Measurements from ENCODE around the gene RGN. TPM values are rescaled to one million over a fixed set of nuclear protein-coding genes. Genes with fewer than 3 reads are reported as not detected.

RGN gene
- total RNA-seq, 1 donor from 2014 or later = 8.0 TPM

DNA sequence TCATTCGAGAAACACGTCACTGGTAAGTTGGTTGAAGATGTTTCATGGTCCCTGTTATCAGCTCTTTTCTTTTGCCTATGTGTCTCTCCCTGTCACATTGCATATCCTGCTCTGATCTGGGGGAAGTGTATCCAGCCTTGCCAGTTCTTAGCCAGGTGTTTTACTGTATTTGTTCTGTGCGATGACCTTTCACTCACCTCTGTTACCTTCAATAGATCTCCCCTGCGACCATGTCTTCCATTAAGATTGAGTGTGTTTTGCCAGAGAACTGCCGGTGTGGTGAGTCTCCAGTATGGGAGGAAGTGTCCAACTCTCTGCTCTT lies 2.6 kb downstream of the RGN start:
- Mint-ChIP-seq H3K4me3 (ENCODE audit: low read depth) (peak overlapping the region; percentile 12), H3K36me3 (ENCODE audit: insufficient read depth) (peaks cover 4% of the 10 kb centered on the region), H3K9me3 (ENCODE audit: low read depth) (peaks cover 6% of the 10 kb centered on the region), H3K27ac (peak overlapping the region; percentile 21), H3K4me1 (ENCODE audit: low read depth) (peaks cover 13% of the 10 kb centered on the region), H3K27me3 (no peaks in the 10 kb centered on the region)
- TF ChIP-seq, protein P1, sequence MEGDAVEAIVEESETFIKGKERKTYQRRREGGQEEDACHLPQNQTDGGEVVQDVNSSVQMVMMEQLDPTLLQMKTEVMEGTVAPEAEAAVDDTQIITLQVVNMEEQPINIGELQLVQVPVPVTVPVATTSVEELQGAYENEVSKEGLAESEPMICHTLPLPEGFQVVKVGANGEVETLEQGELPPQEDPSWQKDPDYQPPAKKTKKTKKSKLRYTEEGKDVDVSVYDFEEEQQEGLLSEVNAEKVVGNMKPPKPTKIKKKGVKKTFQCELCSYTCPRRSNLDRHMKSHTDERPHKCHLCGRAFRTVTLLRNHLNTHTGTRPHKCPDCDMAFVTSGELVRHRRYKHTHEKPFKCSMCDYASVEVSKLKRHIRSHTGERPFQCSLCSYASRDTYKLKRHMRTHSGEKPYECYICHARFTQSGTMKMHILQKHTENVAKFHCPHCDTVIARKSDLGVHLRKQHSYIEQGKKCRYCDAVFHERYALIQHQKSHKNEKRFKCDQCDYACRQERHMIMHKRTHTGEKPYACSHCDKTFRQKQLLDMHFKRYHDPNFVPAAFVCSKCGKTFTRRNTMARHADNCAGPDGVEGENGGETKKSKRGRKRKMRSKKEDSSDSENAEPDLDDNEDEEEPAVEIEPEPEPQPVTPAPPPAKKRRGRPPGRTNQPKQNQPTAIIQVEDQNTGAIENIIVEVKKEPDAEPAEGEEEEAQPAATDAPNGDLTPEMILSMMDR (IDR thresholded peaks at IDR 0.05; ENCODE audit: unreplicated experiment) = no peak
- DNase-seq (ENCODE audit: low spot score, unreplicated experiment) = no peak

DNA sequence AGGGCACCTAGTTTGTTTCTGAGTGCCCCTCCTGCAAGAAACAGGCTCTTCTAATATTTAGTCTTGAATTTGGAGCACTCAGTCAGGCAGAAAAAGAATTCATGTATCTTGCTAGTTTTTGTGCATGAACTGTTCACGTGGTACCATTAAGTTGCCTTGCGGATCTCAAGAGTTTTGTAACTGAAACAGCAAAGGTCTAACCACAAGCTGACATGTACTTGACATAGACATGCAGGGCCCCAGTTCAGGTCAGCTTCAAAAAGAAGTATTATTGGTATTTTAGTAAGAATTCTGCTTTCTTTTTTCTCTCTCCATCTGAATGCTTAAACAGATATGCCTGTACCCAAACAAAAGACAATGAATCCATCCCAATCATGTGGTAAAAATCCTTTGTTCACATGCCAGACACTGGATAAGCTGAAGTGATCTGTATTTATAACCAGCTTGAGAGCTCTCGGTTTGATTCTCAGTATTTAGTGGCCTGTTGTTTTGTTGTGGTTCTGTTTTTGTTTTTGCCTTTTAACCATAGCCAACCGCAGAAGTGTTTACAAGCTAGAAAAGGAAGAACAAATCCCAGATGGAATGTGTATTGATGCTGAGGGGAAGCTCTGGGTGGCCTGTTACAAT lies 13.0 kb downstream of the RGN start:
- Mint-ChIP-seq H3K27me3 (no peaks in the 10 kb centered on the region), H3K9me3 (ENCODE audit: low read depth) (peaks cover 7% of the 10 kb centered on the region)
- DNase-seq (ENCODE audit: low spot score, unreplicated experiment) = no peak

DNA sequence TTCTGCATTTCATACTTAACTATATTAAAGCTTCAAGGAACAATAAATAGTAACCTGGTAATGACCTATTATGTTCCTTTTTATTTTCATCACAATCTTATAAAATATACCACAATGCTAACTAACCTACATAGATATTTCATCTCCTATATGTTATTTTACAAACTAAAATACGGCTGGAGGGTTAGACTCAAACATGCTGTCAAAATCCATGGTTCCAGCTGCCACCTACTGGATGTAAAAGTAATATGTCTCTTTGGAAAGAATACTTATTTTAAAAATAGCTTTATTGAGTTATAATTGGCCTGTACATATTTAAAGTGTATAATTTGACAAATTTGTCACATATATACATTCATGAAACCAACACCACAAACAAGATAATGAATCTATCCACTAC lies 15.0 kb downstream of the RGN start:
- H3K9me3 Mint-ChIP-seq (ENCODE audit: low read depth) = peaks cover 9% of the 10 kb centered on the region
- TF ChIP-seq, protein P1 (IDR thresholded peaks at IDR 0.05; ENCODE audit: unreplicated experiment) = peak; percentile 65

More for the DNA sequence above, 13.0 kb downstream of the RGN start:
- TF ChIP-seq, protein P1 (IDR thresholded peaks at IDR 0.05; ENCODE audit: unreplicated experiment) = no peak
- no peak overlapping the region for H3K27ac Mint-ChIP-seq
- no peak overlapping the region for H3K4me3 Mint-ChIP-seq (ENCODE audit: low read depth)
- peaks cover 5% of the 10 kb centered on the region for H3K36me3 Mint-ChIP-seq (ENCODE audit: insufficient read depth)
- H3K4me1 Mint-ChIP-seq (ENCODE audit: low read depth) = no peaks in the 10 kb centered on the region

DNA sequence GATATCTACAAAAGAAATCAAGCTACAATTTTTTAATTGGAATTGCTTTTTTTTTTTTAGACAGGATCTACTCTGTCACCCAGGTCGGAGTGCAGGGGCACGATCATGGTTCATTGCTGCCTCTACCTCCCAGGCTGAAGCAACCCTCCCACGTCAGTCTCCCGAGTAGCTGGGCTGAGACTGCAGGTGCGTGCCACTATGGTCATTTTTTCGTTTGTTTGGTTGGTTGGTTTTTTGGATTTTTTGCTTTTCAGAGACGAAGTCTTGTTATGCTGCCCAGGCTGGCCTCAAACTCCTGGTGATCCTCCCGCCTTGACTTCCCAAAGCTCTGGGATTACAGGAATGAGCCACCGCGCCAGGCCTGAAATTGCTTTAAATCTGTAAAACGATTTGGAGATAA lies 15.6 kb downstream of the RGN start:
- no peaks in the 10 kb centered on the region for H3K27me3 Mint-ChIP-seq

More for the DNA sequence above, 15.0 kb downstream of the RGN start:
- DNase-seq (ENCODE audit: low spot score, unreplicated experiment) = no peak
- Mint-ChIP-seq H3K4me1 (ENCODE audit: low read depth) (no peaks in the 10 kb centered on the region), H3K27me3 (no peaks in the 10 kb centered on the region), H3K27ac (no peak overlapping the region), H3K36me3 (ENCODE audit: insufficient read depth) (peaks cover 5% of the 10 kb centered on the region), H3K4me3 (ENCODE audit: low read depth) (no peak overlapping the region)

DNA sequence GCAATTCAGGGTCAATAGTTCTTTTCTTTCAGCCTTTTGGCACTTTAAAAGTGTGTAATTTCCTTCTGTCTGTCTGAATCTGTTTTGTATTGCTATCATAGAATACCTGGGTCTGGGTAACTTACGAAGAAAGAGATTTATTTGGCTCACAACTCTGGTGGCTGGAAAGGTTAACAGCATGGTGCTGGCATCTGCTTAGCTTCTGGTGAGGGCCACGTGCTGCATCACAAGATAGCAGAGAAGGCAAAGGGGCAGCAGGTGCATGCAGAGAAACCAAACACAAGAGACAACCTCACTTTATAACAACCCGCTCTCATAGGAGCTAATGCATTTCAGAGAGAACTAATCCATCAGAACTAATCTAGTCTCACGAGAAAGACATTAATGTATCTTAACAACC lies 18.8 kb downstream of the RGN start:
- TF ChIP-seq, protein P1 (IDR thresholded peaks at IDR 0.05; ENCODE audit: unreplicated experiment) = no peak
- H3K27ac Mint-ChIP-seq = no peak overlapping the region
- no peak overlapping the region for H3K4me3 Mint-ChIP-seq (ENCODE audit: low read depth)
- peaks cover 11% of the 10 kb centered on the region for H3K36me3 Mint-ChIP-seq (ENCODE audit: insufficient read depth)
- H3K27me3 Mint-ChIP-seq = no peaks in the 10 kb centered on the region
- peaks cover 15% of the 10 kb centered on the region for H3K9me3 Mint-ChIP-seq (ENCODE audit: low read depth)
- no peak for DNase-seq (ENCODE audit: low spot score, unreplicated experiment)
- no peaks in the 10 kb centered on the region for H3K4me1 Mint-ChIP-seq (ENCODE audit: low read depth)

More for the DNA sequence above, 15.6 kb downstream of the RGN start:
- TF ChIP-seq, protein P1 (IDR thresholded peaks at IDR 0.05; ENCODE audit: unreplicated experiment) = no peak
- Mint-ChIP-seq H3K4me1 (ENCODE audit: low read depth) (no peaks in the 10 kb centered on the region), H3K9me3 (ENCODE audit: low read depth) (peaks cover 9% of the 10 kb centered on the region), H3K27ac (no peak overlapping the region), H3K4me3 (ENCODE audit: low read depth) (no peak overlapping the region), H3K36me3 (ENCODE audit: insufficient read depth) (peaks cover 4% of the 10 kb centered on the region)
- no peak for DNase-seq (ENCODE audit: low spot score, unreplicated experiment)
